GM18858 (cell line): ENCODE measurements around the gene HSD3B1.

Source experiments
- ATAC-seq: cut with Tn5 transposase; IDR thresholded peaks from one replicate; pipeline ENCODE4 v1.9.1; 2021; ENCODE audit not compliant: unreplicated experiment

The HSD3B1 gene

DNA sequence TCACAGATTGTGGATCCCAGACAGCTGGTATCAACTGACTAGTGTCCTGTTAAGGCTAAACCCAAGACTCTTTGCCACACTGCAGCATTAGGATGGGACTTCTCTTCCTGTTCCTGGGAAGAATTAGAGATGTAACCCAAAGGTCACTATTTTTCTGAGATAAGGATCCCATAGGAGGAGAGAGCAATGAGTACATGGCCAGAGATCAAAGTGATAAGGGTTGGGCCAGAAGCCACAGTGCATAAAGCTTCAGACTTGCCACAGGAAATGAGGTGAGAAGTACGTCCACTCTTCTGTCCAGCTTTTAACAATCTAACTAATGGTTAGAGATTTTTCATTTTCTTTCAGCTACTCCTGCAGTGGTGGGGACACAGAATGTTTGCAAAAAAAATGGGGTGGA, at the start of gene HSD3B1:
Gene HSD3B1 (plus strand): TSS at position 270 of the 400 bp plus-strand sequence. CDS start 267 bp downstream, outside the sequence.
- no peak for ATAC-seq

DNA sequence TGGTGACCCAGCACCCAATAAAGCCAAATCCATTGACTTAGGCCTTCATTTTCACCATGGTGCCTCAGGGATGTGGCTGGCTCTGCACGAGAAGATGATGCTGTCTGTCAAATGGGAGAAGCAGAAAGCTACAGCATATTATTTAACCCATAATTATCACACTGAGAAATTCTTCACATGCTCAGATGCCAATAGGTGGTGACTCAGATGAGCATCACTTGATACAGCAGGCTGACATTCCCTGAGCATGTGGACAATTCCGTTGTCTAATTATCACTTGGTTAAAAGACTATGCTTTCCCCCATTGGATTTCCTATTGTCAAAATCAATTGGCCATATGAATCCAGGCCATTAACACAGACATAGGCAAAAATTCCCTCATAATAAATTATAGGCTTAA, 44.0 kb upstream of the HSD3B1 start:
- no peak for ATAC-seq

DNA sequence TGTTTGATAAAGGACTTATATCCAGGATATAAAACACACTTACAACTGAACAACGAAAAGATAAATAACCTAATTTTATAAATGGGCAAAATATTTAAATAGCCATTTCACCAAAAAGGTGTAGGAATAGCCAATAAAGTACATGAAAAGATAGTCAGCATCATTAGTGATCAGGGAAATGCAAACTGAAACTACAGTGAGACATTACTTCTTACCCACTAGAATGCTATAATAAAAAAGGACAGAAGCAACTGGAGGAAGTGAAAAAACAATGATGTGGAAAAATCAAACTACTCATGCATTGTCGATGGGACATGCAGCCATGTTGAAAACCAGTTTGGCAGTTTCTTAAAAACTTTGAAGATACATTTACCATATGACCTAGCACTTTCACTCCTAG, 43.4 kb upstream of the HSD3B1 start:
- no peak for ATAC-seq

DNA sequence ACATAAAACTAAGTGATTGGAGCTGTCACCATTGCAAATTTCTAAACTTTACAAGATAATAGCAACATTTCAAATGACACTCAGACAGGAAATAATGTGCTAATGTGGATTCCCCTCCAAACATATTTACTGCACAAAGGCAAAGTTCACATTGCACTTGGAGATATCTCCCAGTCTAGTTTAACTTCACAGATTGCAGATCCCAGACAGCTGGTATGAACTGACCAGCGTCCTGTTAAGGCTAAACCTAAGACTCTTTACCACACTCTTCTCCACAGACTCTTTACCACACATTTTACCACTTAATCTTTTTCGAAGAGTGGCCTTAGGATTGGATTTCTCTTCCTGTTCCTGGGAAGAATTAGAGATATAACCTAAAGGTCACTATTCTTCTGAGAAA, 40.6 kb upstream of the HSD3B1 start:
- ATAC-seq: no peak

DNA sequence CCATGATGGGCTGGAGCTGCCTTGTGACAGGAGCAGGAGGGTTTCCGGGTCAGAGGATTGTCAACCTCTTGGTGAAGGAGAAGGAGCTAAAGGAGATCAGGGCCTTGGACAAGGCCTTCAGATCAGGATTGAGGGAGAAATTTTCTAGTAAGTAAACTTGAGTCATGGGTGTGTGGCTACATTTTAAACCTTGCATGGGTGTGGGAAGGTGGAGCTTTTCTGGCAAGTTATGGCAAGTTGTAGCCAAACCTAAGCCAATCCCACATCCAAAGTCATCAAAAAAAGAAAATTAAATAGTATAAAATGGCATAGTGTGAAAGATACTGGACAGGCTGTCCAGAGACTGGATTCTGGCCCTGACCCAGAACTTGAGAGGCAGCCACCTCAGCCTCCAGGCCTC, 39.8 kb upstream of the HSD3B1 start:
- ATAC-seq: no peak

DNA sequence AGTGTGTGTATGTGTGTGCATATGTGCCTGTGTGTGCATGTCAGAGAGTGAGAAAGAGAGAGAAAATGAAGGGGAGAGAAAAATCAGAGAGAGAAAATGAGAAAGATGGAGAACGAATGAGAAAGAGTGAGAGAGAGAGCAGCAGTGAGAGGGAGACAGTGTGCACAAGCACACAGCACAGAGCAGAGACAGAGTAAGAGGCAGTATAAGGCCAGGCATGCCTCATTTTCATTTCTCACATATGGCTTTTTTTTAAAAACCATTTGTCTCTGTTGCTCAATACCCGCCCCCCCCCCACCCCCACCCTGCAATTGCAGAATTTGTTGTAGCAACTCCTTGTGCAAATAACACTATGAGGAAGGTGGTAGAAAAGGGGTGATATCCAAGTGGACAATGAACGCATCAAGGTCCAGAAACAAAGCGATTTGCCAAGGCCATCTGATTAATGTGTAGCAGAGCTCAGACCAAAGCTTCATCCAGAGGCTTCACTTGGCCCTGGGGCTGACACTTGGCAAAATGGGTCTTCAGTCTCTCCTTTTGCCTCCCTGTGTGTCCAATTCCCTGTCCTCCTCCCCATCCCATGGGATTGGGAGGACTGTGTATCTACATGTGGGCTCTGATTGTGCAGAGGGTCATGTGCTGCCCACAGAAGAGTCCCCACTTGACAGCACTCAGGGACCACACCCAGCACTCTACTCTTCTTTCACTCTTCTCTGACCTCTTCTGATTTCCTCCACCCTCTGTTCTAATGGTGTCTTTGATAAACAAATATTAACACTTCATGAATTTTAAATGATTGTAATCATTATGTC, 38.9 kb upstream of the HSD3B1 start:
- no peak for ATAC-seq

DNA sequence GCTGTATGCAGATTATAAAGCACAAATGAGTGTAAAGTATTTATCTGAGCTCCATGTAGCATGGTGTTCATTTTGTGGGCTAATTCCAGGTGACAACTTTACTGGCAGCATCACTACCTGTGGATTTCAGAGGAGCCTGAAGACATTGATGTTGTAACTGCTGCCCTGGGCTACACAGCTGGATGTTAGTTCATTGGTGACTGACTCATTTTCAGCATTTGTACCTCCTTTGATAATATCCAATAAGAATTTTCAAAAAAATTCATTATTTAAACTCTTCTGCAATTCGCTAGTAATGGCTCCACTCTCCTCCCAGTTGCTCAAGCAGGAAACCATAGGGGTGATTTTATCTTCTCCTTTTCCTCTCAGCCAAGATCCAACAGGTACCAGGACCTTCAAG, 37.3 kb upstream of the HSD3B1 start:
- ATAC-seq: no peak

DNA sequence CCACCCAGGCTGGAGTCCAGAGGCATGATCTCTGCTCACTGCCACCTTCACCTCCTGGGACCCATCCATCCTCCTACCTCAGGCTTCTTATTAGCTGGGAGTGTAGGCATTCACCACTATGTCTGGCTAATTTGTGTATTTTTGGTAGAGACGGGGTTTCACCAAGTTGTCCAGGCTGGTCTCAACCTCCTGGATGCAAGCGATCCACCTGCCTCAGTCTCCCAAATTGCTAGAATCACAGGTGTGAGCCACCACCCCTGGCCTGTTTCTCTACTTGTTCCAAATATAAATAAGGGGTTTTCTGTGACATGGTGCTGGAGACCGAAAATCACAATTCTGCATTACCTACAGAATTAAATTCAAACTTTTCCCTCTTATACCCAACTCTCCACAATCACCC, 36.6 kb upstream of the HSD3B1 start:
- no peak for ATAC-seq

DNA sequence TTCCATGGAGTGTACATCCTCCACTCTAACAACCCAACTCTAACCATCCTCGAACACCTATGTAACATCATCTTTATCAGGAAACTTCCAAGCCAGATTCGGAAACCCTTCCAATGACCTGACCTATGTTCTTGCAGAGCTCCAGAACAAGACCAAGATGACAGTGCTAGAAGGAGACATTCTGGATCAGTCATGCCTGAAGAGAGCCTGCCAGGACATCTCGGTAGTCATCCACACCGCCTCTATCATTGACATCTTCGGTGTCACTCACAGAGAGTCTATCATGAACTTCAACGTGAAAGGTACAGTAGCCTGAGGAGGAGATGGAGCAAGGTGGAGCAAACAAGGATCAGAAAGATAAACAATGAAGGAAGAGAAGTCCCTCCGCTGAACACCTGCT, 36.1 kb upstream of the HSD3B1 start:
- no peak for ATAC-seq

DNA sequence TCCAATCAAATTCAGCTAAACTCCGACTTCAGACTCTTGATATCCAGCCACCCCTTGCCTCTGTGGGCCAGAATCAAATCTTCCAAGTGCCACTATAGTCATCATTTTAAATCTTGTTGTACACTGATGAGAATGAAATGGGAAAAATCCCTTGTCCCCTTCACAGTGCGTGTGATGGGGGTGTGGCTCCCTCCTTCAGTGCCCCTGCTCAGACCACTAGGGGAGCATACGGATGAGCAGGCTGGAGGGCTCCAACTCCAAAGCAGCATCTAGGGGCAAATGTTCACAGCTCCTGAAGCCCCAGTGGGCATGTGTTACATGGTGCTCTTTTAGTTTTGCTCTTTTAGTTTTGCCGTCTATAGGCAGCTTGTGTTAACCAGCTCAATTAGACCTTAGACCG, 35.4 kb upstream of the HSD3B1 start:
- no peak for ATAC-seq

DNA sequence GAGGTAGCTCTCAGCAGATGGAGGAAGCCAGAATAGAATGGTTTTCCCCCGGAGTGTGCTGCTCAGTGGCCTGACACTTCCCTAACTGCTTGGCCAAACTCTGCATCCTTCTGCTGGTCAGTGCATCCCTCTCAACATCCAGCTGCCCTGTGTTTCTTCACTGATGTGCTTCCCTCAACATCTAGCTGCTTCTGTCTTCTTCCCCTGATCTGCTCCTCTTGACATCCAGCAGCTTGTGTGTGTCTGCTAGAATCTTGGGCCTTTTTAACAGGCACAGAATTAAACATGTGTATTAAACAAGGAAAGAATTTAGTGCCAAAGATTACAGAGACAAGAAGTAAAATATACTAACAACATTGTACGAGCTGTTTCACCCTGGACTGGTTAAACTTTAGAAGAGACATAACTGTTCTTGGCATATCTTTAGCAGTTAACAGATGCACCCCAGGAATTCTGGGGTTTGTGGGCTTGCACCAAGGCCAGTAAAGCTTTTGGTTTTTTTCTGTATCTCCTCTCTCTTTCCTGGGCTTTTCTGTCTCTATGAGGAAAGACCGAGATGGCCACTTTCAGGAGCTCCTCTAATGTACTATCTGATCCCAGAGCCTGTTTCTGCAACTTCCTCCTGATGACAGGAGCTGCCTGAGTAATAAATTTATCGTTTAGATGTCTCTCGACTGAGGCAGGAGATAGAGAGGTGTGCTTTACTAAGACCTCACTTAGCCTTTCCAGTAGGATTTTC, 34.8 kb upstream of the HSD3B1 start:
- no peak for ATAC-seq

DNA sequence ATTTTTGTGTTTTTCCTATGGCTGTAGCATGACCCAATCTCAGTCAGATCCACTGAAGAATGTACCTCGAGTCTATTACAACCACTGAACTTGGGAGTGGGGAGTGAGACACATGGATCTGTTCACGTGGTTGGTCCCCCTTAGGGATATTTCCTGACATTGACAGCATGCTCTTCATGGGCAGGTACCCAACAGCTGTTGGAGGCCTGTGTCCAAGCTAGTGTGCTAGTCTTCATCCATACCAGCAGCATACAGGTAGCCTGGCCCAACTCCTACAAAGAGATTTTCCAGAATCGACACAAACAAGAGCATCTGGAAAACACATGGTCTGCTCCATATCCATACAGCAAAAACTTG, 34.2 kb upstream of the HSD3B1 start:
- ATAC-seq: no peak

DNA sequence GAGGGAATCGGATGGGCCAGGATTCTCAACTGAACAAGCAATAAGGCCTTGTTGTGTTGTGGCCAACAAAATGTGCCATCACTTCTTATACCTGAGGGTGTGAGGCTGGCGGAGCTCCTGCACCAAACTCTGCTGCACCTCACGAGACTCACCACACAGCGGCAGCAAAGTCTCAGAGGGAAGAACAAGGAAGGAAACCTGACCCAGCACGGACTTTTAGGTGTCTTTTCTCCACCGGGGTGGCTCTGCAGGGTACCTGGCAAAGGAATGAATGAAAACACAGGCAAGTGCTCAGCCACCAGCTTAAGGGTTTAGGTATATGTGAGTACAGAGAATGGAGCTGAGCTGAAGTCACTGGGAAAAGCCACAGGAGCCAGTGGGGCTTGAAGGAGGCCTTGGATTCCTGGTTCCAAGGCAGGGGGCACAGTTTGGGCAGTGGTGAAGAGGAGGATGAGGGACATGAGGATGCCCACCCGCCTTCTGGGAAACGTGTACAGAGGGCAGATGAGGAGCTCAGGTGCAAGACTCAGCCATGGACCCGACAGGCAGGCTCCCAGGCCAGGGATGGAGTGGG, 31.1 kb upstream of the HSD3B1 start:
- ATAC-seq: peak; percentile 79

DNA sequence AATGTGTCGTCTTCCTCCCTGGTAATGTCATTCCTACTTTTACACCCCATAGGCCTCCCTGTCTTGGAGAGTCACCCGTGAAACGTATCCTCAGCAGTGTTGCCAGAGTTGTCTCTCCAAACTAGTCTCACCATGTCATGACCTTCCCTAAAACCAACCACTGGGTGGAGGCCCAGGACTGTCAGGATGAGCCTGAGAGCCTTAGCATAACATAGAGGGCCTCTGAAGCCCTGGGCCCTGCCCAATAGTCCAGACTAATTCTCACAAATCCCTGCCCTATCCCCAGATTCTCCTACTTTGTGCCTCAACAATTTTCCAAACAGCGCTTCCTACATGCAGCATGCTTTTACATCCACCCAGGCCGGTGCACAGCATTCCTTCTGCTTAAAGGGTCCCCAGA, 29.3 kb upstream of the HSD3B1 start:
- no peak for ATAC-seq

DNA sequence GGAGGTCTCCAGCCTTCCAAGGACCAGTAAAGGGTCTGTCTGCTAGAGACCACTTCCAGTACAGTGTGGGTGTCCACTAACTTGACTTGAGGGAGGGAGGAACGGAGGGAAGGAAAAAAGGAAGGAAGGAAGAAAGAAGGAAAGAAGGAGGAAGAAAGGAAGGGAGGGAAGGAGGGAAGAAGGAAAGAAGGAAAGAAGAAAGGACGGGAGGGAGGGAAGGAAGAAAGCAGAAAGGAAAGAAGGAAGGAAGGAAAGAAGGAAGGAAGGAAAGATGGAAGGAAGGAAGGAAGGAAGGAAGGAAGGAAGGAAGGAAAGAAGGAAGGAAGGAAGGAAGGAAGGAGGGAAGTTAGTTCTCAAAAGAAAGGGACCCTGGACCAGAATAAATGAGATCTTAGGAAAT, 26.8 kb upstream of the HSD3B1 start:
- no peak for ATAC-seq

DNA sequence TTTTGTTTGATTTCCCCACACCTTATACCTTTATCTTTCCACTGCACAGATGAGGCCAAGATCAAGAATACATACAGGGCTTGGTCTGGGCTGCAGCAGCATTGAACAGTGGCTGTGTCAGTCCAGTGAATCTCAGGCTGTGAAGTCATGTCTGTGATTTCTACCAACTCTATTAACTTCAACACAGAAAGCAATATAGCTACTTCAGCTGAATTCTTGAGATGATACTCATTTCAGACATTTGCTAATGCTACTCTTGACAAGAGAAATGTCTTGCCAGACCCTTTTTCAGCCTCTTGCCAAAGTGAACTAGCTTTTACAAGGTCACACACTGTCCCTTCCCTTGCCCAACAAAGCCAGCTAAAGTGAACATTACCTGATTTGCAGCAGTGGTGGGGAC, 25.1 kb upstream of the HSD3B1 start:
- no peak for ATAC-seq

DNA sequence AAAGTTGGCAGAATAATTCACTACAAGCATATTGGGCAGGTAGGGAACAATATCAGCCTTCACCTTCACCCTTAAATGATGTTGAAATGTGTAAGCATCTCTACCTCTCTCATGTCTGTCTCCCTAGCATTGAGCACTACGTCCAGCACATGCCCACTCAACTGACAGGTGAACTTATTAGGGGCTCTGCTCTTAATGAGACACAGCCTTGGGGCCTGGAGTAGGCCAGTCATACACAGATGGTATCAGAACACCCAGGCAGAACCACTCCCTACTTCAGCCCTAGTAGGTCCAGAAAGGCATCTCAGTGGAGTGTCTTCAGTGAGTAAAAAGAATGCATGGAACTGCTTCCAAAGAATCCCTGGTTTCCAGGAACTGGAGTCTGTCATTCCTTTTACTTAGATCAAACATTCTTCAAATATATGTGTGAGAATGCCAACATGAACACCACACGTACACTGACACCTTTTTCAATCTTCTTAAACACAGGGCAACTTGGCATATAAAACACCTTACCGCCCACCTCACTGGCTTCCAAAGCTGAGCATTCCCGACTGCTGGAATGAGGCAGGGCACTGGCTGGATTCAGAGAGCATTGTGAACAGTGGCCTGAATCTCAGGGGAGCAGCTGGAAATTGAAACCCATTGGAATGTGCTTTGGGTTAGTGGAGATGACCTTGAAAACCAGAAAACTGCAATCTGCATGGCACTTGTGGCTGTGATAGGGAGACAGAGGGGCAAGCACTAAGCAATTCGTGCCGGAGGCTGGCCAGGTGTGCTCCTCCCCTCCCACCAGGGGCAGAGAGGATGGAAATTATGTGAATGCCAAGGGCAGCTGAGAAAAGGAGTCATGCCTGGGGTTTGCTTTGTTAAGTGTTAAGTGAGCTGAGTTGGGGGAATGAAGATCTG, 24.2 kb upstream of the HSD3B1 start:
- ATAC-seq: no peak

DNA sequence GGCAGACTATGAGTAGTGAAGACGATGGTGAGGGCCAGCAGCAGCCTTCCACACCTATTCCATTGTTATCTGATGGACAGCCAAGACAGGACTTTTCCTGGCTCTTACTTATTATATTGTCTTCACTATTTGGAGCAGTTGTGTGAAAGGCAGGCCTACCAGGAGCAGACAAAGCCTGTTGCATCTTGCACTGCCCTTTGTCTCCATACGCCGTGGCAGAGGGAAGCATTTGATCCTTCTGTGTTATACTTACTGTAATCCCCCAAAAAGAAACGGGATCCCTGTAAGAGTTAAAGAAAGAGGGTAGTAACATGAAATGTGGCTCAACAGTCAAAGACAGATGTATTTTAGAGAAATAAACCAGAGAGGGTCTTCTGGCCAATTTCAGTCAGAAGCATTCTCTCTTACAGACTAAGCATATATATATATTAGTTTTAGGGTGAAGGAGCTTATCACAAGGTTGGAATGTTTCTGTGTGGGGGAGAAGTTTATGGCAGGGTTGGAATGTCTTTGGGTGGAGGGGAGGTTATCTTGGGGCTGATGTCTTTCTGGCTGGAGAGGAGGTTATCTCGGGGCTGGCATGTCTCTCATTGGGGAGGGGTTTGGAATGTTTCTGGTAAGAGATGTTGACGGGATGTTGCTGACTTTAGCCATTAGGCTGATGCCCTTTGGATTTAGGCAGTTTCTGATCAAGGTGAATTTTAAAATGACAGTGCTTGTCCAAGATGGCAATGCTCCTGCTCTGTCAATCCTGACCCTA, 23.4 kb upstream of the HSD3B1 start:
- no peak for ATAC-seq

DNA sequence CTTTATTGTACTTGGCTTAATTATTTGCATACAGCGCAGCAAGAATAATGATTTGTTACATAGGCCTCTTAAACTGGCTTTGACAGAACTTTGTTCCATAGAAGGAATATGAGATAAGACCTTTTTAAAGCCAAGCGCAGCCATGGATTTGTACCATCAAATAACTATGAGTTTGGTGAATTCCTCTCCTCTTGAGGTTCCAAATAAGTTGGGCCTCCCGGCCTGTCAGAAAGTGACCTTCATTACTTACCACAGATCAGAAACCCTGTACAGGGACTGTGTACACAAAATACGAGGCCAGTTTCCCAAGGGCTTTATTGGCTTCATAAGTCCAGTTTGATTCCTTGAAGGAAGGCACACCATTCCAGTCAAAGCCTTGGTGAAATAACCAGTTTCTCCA, 21.8 kb upstream of the HSD3B1 start:
- no peak for ATAC-seq

DNA sequence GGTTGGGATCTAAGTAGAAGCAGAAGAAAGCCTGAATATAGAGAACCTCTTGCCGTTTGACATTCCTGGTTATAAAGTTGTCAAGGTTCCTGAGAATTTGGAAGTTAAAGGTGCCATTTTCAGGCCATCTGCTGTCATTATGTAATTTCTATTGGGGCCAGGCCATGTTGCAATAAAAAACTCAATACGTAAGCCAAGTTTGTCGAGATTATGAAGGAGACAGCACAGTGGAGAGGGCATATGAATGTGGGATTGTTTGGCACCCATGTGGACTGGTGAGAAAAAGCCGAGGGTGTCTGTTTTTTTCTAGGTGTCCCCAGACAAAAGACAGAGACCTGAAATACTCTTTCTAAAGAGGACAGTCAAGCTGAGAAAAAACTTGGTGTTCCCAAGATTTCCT, 18.8 kb upstream of the HSD3B1 start:
- no peak for ATAC-seq

DNA sequence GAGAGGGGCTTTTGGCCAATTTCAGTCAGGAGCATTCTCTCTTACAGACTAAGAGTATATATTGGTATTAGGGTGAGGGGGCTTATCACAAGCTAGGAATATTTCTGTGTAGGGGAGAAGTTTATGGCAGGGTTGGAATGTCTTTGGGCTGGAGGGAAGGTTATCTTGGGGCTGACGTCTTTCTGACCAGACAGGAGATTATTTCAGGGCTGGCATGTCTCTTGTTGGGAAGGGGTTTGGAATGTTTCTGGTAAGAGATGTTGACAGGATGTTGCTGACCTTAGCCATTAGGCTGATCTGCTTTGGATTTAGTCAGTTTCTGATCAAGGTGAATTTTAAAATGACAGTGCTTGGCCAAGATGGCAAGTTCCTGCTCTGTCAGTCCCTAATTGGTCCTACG, 17.8 kb upstream of the HSD3B1 start:
- no peak for ATAC-seq
